ENCODE data around the gene ZNF837.
"Not testable (repeated sequence)": the region's sequence is repeated elsewhere in the genome, so short reads cannot be mapped to it uniquely, and the experiment has no call there.

Gene ZNF837

GRCh38 chr19:58380662-58381459 lies at the start of gene ZNF837:
TSS of gene ZNF837 (minus strand) at chr19:58381030. CDS start at chr19:58369332, 11,698 bp downstream.
- H3K4me3 Mint-ChIP-seq = peak within 1 kb of the TSS; percentile 87
- peak; percentile 97 for DNase-seq (ENCODE audit: low spot score in 2 of 2)
- peak; percentile 78 for ATAC-seq (ENCODE audit: low read depth)
- peaks cover 25% of the 10 kb centered on the region for H3K4me1 Mint-ChIP-seq
- peak within 1 kb of the TSS; percentile 92 for H3K27ac Mint-ChIP-seq
- H3K9me3 Mint-ChIP-seq = no peaks in the 10 kb centered on the region
- no peaks in the 10 kb centered on the region for H3K36me3 Mint-ChIP-seq
- H3K27me3 Mint-ChIP-seq = no peaks in the 10 kb centered on the region

GRCh38 chr19:58429745-58430144 lies 48.9 kb upstream of the ZNF837 start:
- peaks cover 22% of the 10 kb centered on the region for H3K36me3 Mint-ChIP-seq
- H3K27me3 Mint-ChIP-seq = no peaks in the 10 kb centered on the region
- no peak overlapping the region for H3K4me3 Mint-ChIP-seq
- no peaks in the 10 kb centered on the region for H3K4me1 Mint-ChIP-seq
- H3K27ac Mint-ChIP-seq = no peak overlapping the region
- DNase-seq (ENCODE audit: low spot score in 2 of 2) (no peak), ATAC-seq (ENCODE audit: low read depth) (no peak)
- peaks cover 14% of the 10 kb centered on the region for H3K9me3 Mint-ChIP-seq

DNA sequence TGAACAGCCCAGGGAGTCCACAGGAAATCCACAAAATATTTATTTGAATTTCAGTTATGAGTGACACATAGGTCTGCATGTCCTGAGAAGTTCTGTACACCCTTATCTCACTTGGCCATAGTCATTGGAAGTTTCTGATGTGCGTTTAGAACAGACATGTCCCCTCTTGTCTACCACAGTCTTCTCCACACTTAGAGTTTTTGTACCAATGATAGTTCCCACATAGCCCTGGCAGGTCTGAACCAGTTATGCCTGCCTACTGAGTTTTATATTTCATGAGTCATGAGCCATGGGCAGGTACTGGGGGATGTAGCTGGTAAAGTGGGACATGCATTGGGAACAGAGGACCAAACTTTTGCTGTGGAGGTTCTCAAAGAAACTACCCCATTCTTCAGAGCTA lies 47.8 kb upstream of the ZNF837 start:
- no peak for ATAC-seq (ENCODE audit: low read depth)
- DNase-seq (ENCODE audit: low spot score in 2 of 2) = no peak
- H3K4me3 Mint-ChIP-seq = no peak overlapping the region
- H3K27me3 Mint-ChIP-seq = no peaks in the 10 kb centered on the region
- no peak overlapping the region for H3K27ac Mint-ChIP-seq
- H3K9me3 Mint-ChIP-seq = peaks cover 16% of the 10 kb centered on the region
- H3K36me3 Mint-ChIP-seq = peaks cover 12% of the 10 kb centered on the region
- no peaks in the 10 kb centered on the region for H3K4me1 Mint-ChIP-seq

DNA sequence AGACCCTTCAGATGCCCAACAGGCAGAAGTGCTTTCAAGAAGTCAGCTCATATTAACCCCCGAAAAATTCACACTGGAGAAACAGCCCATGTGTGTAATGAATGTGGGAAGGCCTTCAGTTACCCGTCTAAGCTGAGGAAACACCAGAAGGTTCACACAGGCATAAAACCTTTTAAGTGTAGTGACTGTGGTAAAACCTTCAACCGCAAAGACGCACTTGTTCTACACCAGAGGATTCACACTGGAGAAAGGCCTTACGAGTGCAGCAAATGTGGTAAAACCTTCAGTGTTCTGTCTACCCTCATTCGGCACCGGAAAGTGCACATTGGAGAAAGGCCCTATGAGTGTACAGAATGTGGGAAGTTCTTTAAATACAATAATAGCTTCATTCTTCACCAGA lies 36.2 kb upstream of the ZNF837 start:
- Mint-ChIP-seq H3K4me1 (no peaks in the 10 kb centered on the region), H3K36me3 (peaks cover 17% of the 10 kb centered on the region), H3K27ac (no peak overlapping the region), H3K27me3 (no peaks in the 10 kb centered on the region), H3K9me3 (no peaks in the 10 kb centered on the region), H3K4me3 (no peak overlapping the region)
- DNase-seq (ENCODE audit: low spot score in 2 of 2) = no peak
- ATAC-seq (ENCODE audit: low read depth) = no peak

DNA sequence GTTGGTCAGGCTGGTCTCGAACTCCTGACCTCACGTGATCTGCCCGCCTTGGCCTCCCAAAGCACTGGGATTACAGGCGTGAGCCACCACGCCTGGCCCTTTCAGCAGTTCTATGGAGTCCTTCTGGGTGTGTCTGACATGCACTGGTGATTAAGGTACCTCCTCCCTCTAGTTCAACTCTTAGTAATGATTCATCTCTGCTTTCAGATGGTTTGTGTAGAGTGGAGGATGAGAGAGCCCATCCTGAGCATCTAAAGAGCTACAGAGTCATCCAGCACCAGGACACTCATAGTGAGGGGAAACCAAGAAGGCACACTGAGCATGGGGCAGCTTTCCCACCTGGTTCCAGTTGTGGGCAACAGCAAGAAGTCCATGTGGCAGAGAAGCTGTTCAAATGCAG lies 35.8 kb upstream of the ZNF837 start:
- H3K27me3 Mint-ChIP-seq = no peaks in the 10 kb centered on the region
- no peak overlapping the region for H3K27ac Mint-ChIP-seq
- H3K4me3 Mint-ChIP-seq = no peak overlapping the region
- ATAC-seq (ENCODE audit: low read depth) = no peak
- H3K36me3 Mint-ChIP-seq = peaks cover 17% of the 10 kb centered on the region
- no peak for DNase-seq (ENCODE audit: low spot score in 2 of 2)
- H3K4me1 Mint-ChIP-seq = no peaks in the 10 kb centered on the region
- no peaks in the 10 kb centered on the region for H3K9me3 Mint-ChIP-seq

DNA sequence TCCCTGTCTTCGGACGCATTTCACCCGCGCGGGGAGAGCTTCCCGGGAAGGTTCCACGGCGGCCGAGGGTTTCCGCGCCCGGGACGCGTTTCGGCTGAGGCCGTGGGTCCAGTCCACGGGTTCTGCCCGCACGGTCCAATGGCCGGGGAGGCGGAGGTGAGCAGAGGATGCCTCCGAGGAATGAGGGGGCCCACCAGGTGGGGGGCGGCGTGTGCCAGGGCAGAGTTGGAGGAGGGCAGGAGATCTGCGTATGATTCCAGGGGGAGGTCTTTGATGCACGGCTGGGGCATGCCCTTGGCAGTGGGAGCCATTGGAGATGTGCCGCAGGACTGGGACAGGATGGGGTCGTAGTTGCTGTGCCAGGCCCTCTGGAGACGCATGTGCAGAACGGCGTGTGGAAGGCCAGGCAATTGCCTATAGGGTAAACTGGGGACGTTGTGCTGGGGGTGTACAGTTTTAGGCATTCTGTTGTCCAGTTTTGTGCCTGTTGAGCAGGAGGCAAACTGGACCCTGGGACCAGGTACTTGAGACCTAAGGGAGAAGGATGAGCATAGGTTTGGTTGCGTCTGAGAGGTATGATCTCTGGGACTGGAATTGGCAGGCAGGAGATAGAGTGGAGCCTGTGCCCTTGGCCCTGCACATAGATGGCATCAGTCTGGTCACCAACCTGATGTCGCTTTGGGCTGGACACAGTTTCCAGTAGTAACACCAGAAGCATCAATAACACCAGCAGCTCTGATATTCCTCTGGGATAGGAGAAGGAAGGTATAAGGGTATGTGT lies 28.4 kb upstream of the ZNF837 start:
- Mint-ChIP-seq H3K4me3 (peak overlapping the region; percentile 88), H3K27ac (peak overlapping the region; percentile 87), H3K4me1 (peaks cover 28% of the 10 kb centered on the region), H3K27me3 (no peaks in the 10 kb centered on the region), H3K36me3 (peaks cover 2% of the 10 kb centered on the region), H3K9me3 (no peaks in the 10 kb centered on the region)
- DNase-seq (ENCODE audit: low spot score in 2 of 2) = peak in 1 of 2 donors; percentile 37
- ATAC-seq (ENCODE audit: low read depth) = no peak

DNA sequence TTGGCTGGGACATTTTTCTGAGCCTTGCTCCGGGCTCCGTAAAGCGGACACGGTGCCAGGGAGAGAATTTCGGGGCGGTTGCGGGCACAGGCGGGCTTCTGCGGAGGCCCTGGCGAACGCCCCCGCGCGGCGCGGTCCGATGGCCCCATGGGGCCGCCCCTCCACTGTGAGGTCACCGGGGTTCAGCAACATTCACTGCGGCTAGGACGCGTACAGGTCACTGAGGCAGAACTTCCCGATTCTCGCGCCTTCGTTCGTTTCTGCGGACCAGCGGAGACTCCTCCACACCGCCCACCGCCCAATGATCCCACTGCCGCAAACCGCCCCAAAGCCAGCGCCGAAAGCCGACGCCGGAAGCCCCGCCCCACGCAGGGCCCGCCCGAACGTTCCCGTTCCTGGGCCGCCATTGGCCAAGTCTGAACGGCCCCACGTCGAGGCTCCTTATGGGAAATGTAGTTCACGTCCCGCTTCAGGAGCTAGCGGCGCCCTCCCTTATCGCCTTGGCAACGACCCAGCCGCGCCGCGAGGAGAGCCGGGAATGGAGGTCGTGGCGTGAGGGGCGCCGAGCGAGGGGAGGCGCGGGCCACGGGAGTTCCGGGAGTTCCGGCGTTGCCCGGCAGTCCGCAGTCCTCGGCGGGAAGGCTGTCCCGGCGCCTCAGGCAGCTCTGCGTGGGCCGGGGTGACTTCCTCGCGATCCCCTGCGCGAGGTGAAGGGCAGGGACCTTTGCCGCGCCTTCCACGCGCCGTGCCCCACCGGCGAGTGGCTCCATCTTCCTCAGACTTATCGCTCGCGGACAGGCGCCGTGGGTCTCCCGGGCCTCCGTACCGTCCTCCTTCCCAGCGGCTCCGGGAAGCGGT lies 27.6 kb upstream of the ZNF837 start, which contains the start of gene ZNF584:
TSS of gene ZNF584 (plus strand) at position 498 of the 858 bp plus-strand sequence. CDS start 499 bp downstream, outside the sequence.
- Mint-ChIP-seq H3K9me3 (no peaks in the 10 kb centered on the region), H3K36me3 (peaks cover 2% of the 10 kb centered on the region), H3K4me3 (peak within 1 kb of the TSS; percentile 88), H3K27me3 (no peaks in the 10 kb centered on the region), H3K27ac (peak within 1 kb of the TSS; percentile 87), H3K4me1 (peaks cover 28% of the 10 kb centered on the region)
- DNase-seq (ENCODE audit: low spot score in 2 of 2) (peak; percentile 89), ATAC-seq (ENCODE audit: low read depth) (peak; percentile 93)

DNA sequence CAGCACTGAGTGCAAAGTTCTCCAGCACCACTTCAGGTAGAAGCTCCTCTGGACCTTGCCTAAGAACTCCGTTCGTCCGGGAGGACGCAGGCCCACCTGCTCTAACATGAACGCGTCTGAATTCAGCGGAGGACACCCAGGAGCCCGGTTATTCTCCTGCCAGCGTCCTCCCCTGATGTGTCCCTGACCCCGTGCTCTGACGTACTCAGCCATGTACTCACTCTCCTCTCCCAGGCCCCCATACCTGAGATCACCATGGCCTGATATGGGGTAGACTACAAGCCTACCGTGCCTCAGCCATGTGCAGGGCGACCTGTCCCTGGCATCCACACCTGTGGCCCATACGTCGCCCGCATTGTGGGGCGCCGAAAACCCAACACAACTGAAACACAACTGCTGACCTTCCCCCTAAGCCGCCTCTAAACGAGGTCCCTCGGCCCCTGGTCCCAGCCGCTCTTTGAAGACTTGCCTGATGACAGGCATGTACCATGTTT lies 26.9 kb upstream of the ZNF837 start:
- peaks cover 2% of the 10 kb centered on the region for H3K36me3 Mint-ChIP-seq
- peak overlapping the region; percentile 88 for H3K4me3 Mint-ChIP-seq
- H3K27ac Mint-ChIP-seq = peak overlapping the region; percentile 87
- H3K27me3 Mint-ChIP-seq = no peaks in the 10 kb centered on the region
- H3K9me3 Mint-ChIP-seq = no peaks in the 10 kb centered on the region
- ATAC-seq (ENCODE audit: low read depth) (no peak), DNase-seq (ENCODE audit: low spot score in 2 of 2) (no peak)
- H3K4me1 Mint-ChIP-seq = peaks cover 28% of the 10 kb centered on the region

GRCh38 chr19:58406818-58407657 lies 26.2 kb upstream of the ZNF837 start:
- no peak for ATAC-seq (ENCODE audit: low read depth)
- peaks cover 28% of the 10 kb centered on the region for H3K4me1 Mint-ChIP-seq
- H3K36me3 Mint-ChIP-seq = peaks cover 2% of the 10 kb centered on the region
- no peak for DNase-seq (ENCODE audit: low spot score in 2 of 2)
- H3K9me3 Mint-ChIP-seq = no peaks in the 10 kb centered on the region
- peak overlapping the region; percentile 87 for H3K27ac Mint-ChIP-seq
- no peaks in the 10 kb centered on the region for H3K27me3 Mint-ChIP-seq
- H3K4me3 Mint-ChIP-seq = peak overlapping the region; percentile 88

DNA sequence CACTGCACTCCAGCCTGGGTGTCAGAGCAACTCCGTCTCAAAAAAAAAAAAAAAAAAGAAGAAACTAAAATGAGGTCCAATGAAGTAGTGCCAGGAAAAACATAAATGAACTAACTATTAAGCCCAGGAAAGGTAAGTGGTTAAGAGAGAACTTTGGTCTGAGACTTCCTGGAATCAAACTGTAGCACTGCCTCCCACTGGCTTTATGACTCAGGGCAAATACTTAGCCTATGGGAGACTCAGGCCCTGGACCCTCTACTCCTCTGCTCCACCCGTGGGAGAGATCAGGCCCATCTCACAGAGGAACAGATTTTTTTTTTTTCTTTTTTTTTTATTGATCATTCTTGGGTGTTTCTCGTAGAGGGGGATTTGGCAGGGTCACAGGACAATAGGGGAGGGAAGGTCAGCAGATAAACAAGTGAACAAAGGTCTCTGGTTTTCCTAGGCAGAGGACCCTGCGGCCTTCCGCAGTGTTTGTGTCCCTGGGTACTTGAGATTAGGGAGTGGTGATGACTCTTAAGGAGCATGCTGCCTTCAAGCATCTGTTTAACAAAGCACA lies 23.2 kb upstream of the ZNF837 start:
- DNase-seq (ENCODE audit: low spot score in 2 of 2); H3K36me3 Mint-ChIP-seq; H3K27me3 Mint-ChIP-seq; H3K9me3 Mint-ChIP-seq; ATAC-seq (ENCODE audit: low read depth); H3K27ac Mint-ChIP-seq; H3K4me3 Mint-ChIP-seq: not testable (repeated sequence)
- H3K4me1 Mint-ChIP-seq = peaks cover 25% of the 10 kb centered on the region

GRCh38 chr19:58401840-58402421 lies 21.1 kb upstream of the ZNF837 start:
- peaks cover 2% of the 10 kb centered on the region for H3K36me3 Mint-ChIP-seq
- H3K4me1 Mint-ChIP-seq = peaks cover 12% of the 10 kb centered on the region
- H3K27me3 Mint-ChIP-seq = peaks cover 11% of the 10 kb centered on the region
- DNase-seq (ENCODE audit: low spot score in 2 of 2) = no peak
- no peak overlapping the region for H3K4me3 Mint-ChIP-seq
- no peaks in the 10 kb centered on the region for H3K9me3 Mint-ChIP-seq
- no peak for ATAC-seq (ENCODE audit: low read depth)
- peak overlapping the region; percentile 93 for H3K27ac Mint-ChIP-seq
